Fibroblast of villous mesenchyme (primary cell): ENCODE results near the gene CTNNA3. TPM values are rescaled to one million over a fixed set of nuclear protein-coding genes. Genes with fewer than 3 reads are reported as not detected.

Source experiments
- DNase-seq: peaks from one replicate; pipeline ENCODE4 v3.0.0-alpha.2; 2010; ENCODE audit warnings: low read depth
- H3K4me3 ChIP-seq: 2 replicates; pipeline ENCODE4 v1.5.1; 2011; ENCODE audit warnings: low read depth, mild to moderate bottlenecking, low read length
- CTCF ChIP-seq: IDR thresholded peaks from 2 replicates; pipeline ENCODE4 v1.5.1; 2012; ENCODE audit warnings: low read depth, mild to moderate bottlenecking, low read length; ENCODE audit not compliant: insufficient read depth
- total RNA-seq: library from RNA; depleted of rRNA; stranded (reverse); fragments of >200 nt; gene quantifications from 2 replicates; pipeline ENCODE4 v1.2.3, GENCODE V29; 2012

Gene CTNNA3
- total RNA-seq, 1 donor = not detected

DNA sequence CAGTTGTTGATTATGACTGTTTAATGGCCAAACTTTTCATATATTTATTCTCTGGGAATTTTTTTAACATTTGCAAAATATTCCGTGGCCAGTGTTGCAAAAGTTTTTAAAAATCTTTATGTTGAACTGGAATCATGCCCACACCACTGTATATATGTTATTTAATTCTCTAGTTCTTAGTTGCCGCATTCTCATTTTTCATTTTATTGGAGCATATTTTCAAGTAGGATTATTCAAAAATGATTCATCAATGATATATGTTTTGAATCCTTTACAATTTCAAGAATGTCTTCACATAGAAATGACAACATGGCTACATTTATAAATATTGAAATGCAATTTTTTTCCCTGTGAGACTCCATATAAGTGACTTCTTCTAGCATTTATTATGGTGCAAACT, 958.8 kb downstream of the CTNNA3 start:
- no peak overlapping the region for H3K4me3 ChIP-seq
- DNase-seq = no peak
- TF ChIP-seq CTCF = no peak

DNA sequence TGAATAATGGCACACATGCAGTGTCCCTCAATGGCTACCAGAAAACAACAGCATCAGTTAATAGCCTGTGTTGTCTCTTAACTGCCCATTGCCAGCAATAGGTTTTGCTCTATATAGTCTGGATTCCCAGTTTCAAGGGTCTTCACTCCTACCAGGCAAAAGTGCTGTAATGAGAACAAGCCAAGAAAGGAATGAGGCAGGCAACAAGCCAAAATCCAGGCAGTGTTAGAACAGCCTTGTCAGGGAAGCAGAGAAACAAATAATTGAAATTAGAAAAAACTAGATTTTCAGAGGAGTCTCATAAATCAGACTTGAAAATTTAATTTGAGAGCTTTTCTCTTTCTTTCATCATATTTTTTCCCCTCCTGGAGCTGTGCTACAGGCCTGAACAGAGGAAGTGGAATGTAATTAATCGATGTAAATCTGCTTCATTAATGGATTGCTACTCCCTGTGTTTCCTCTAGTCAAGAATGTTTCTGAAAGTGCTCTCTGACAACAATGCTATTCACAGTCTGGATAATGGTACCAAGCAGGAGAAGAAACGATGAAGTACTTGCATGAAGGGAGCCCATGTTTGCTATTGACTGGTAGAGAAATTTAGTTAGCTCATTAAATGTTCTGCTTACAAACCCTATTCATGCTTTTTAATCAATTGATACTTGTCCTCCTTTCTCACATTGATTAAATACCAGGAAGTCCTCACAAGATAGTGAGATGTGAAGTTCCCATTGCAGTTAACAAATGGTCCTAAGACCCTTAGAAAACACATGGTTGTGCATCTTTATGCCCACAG, 972.2 kb downstream of the CTNNA3 start:
- H3K4me3 ChIP-seq = no peak overlapping the region
- no peak for TF ChIP-seq CTCF
- DNase-seq = no peak

- TF ChIP-seq CTCF = no peak
- no peak for DNase-seq
- no peak overlapping the region for H3K4me3 ChIP-seq
These were observed 976.5 kb downstream of the CTNNA3 start for GRCh38 chr10:66719483-66719882.

GRCh38 chr10:66717231-66717981, 978.6 kb downstream of the CTNNA3 start:
- no peak overlapping the region for H3K4me3 ChIP-seq
- no peak for TF ChIP-seq CTCF
- no peak for DNase-seq

DNA sequence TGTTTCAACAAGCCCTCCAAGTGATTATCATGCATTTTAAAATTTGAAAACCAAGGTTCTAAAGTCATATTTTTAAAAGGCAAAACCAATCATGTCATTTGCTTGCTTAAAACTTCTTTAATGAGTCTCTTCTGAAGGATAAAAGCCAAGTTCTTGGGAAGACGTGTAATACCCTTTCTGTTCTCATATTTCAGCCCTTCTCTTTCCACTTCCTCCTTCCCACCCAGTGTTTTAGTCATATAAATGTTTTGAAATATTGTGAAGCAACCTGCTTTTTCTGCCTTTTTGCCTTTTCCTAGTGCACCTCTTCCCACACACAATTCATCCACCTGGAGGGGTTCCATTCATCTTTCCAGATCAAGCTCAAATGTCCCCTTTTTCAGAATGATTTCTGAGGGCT, 981.3 kb downstream of the CTNNA3 start:
- DNase-seq = no peak
- no peak overlapping the region for H3K4me3 ChIP-seq
- no peak for TF ChIP-seq CTCF

DNA sequence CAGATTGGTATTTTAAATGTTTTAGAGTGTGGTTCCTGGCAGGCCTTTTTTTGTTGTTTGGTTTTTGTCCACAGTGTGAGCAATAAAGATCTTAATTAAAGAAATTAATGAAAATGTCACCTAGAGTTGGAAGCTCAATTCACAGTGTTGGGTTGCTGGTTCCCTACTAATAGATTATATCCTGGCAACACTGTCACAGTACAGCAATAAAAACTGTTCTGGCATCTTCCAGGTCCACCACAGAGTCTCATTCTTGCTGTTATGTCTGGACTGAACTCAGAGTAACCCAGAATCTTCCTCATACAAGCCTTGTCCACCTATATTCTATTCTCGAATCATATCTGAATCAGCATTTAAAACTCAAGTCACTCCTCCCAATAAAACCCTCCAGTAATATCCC, 982.6 kb downstream of the CTNNA3 start:
- no peak overlapping the region for H3K4me3 ChIP-seq
- DNase-seq = no peak
- TF ChIP-seq CTCF = no peak
